NCI-H2196 treated with DMSO at 0.1 percent for 48 hours (cell line): ENCODE results near the gene ZNF20.
"Not testable (repeated sequence)": the region's sequence is repeated elsewhere in the genome, so short reads cannot be mapped to it uniquely, and the experiment has no call there.

ENCODE experiments used
- DNase-seq: peaks from one replicate; lab custom pipeline; 2025; ENCODE audit not compliant: unreplicated experiment; lab: John Stamatoyannopoulos, UW

Gene ZNF20

GRCh38 chr19:12113121-12113520 lies 27.0 kb downstream of the ZNF20 start:
- DNase-seq = no peak

GRCh38 chr19:12112701-12113100 lies 27.4 kb downstream of the ZNF20 start:
- DNase-seq = no peak

DNA sequence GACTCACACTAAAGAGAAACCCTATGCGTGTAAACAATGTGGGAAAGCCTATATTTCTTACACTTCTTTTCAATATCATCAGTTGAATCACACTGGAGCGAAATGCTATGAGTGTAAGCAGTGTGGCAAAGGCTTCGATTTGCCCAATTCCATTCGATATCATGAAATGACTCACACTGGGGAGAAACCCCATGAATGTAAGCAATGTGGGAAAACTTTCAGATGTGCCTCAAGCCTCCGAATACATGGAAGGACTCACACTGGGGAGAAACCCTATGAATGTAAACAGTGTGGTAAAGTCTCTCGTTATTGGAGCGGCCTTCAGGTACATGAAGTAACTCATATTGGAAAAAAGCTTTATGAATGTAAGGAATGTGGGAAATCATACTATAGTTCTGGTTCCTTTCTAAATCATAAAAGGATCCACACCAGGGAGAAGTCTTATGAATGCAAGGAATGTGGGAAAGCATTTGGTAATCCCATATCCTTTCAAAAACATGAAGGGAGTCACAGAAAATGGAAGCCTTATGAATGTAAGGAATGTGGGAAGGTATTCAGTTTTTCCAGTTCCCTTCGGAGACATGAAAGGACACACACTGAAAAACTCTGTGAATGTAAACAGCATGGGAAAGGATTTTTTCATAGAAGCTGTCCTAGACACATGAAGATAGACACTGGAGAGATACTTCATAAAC lies 28.1 kb downstream of the ZNF20 start:
- DNase-seq = no peak

GRCh38 chr19:12111176-12111575 lies 29.0 kb downstream of the ZNF20 start:
- no peak for DNase-seq

DNA sequence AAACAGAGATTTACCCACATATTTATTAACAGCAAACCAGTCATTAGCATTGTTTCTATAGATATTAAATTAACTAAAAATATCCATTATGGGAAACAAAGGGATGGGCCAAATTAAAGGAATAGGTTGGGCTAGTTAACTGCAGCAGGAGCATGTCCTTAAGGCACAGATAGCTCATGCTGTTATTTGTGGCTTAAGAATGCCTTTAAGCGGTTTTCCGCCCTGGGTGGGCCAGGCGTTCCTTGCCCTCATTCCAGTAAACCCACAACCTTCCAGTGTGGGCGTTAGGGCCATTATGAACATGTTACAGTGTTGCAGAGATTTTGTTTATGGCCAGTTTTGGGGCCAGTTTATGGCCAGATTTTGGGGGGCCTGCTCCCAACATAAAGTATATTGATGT lies 36.2 kb downstream of the ZNF20 start:
- DNase-seq = not testable (repeated sequence)

- DNase-seq = no peak
These were observed 42.1 kb downstream of the ZNF20 start for GRCh38 chr19:12098040-12098439.

DNA sequence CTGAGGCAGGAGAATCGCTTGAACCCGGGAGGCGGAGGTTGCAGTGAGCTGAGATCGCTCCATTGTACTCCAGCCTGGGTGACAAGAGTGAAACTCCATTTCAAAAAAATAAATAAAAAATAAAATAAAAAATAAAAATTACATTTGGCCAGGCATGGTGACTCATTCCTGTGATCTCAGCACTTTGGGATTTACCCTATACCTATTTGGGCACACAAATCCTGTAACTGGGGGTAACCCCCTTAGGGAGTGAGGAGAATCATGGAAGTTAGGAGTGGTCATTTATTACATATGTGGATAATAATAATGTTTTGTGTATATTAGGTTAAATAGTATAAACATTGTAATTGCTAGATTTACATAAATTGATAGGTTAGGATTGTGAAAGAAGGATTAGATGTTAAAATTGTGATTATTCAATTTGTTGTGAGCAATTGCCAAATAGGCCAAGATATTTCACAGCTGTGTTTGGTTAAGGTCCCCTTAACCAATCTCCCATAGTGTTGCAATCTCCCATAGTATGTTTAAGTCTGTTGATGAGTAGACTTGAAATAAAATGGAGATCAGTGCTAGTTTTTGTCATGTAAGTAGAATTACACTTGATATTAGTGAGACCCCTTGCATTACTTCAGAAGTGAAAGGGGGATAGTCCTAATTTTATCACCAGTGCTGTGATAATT lies 44.9 kb downstream of the ZNF20 start:
- no peak for DNase-seq

GRCh38 chr19:12093777-12094176 lies 46.4 kb downstream of the ZNF20 start:
- DNase-seq = no peak

- no peak for DNase-seq
These were observed 47.2 kb downstream of the ZNF20 start for GRCh38 chr19:12092956-12093355.

- DNase-seq = no peak
These were observed 47.9 kb downstream of the ZNF20 start for GRCh38 chr19:12092065-12092867.

DNA sequence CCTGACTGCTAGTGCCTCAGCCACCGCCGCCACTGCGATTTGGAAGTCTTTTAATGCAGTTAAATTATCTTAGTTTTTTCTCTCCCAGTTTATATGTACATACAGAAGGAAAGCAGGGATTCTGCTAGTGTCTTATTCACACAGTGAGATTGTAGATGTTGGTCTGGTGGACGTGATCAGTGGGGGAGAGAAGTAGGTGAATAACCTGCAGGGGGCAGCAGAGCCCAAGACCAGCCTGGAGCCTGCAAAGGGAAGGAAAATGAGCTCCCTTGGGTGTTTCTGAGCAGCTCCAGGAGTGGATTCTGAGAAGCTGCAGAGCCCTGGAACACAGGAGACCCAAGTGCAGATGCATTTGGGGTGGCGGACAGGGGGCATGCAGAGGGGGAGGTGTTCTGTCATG lies 49.3 kb downstream of the ZNF20 start:
- no peak for DNase-seq

DNA sequence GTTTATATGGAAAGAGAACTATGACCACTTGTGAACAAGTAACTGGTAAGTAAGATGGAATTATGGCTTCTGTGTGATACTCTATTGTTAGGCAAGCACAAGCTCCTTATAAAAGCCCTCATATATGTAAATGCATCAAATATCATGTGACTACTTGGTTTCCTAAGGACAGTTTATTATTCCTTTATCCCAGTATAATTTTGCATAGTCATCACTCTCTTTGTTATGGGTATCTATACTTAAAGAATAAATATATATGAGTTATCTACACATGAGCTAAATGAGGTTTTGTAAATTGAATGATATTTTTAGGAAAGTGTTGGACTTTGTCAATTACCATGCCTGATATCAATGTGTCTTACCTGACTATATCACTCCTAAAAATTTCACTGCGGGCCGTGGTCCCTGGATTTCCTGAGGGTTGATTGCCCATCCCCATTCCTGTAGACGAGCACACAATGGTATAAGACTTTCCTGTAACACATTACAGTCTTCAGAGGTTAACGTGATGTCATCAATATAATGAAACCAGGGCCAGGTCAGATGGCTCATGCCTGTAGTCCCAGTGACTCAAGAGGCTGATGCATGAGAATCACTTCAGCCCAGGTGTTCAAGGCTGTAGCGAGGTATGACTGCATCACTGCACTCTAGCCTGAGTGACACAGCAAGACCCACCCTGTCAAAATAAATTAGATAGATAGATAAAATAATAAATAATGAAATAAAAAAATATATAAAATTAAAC lies 54.9 kb downstream of the ZNF20 start:
- DNase-seq = no peak

DNA sequence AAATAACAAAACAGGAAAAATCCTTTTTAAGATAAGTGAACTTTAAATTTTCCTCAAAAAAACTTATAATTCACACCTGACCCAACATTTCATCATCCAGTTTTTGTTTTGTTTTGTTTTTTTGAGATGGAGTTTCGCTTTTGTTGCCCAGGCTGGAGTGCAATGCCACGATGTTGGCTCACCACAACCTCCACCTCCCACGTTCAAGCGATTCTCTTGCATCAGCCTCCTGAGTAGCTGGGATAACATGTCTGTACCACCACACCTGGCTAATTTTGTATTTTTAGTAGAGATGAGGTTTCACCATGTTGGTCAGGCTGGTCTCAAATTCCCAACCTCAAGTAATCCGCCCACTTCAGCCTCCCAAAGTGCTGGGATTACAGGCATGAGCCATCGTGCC lies 56.8 kb downstream of the ZNF20 start:
- DNase-seq = not testable (repeated sequence)
